ENCODE results near the gene EFHC1. TPM values are rescaled to one million over a fixed set of nuclear protein-coding genes. Genes with fewer than 3 reads are reported as not detected.
"Not testable (repeated sequence)": the region's sequence is repeated elsewhere in the genome, so short reads cannot be mapped to it uniquely, and the experiment has no call there.

Gene EFHC1
- 11.7 and 14.6 TPM in 2 replicates for total RNA-seq (2014; rRNA removed; shearing (Covaris generic))

- Histone ChIP-seq H3K9me3 (replicated peaks) (no peaks in the 10 kb centered on the region), H3K4me1 (peaks cover 37% of the 10 kb centered on the region), H3K27ac (peak within 1 kb of the TSS; percentile 71), H3K36me3 (no peaks in the 10 kb centered on the region), H3K4me3 (peak within 1 kb of the TSS; percentile 69), H3K27me3 (no peaks in the 10 kb centered on the region)
- peak; percentile 96 to 97 for DNase-seq
Measured at GRCh38 chr6:52419809-52420667, at the start of gene EFHC1. TSS of gene EFHC1 (plus strand) at chr6:52420342. CDS start at chr6:52420411, 69 bp downstream.

GRCh38 chr6:52371656-52372191, 48.4 kb upstream of the EFHC1 start:
- Histone ChIP-seq H3K4me1 (peaks cover 13% of the 10 kb centered on the region), H3K27ac (peak overlapping the region; percentile 22; the same call in 1 of the 2 replicates), H3K9me3 (replicated peaks) (no peaks in the 10 kb centered on the region), H3K4me3 (no peak overlapping the region), H3K36me3 (no peaks in the 10 kb centered on the region), H3K27me3 (no peaks in the 10 kb centered on the region)
- DNase-seq = peak; percentile 61 to 75

GRCh38 chr6:52373151-52373690, 46.9 kb upstream of the EFHC1 start:
- no peaks in the 10 kb centered on the region for H3K27me3 ChIP-seq
- no peak overlapping the region for H3K27ac ChIP-seq
- no peak overlapping the region for H3K4me3 ChIP-seq
- no peaks in the 10 kb centered on the region for H3K9me3 ChIP-seq (replicated peaks)
- no peak for DNase-seq
- H3K36me3 ChIP-seq = no peaks in the 10 kb centered on the region
- peaks cover 13% of the 10 kb centered on the region for H3K4me1 ChIP-seq

GRCh38 chr6:52374247-52374646, 45.9 kb upstream of the EFHC1 start:
- H3K4me3 ChIP-seq = no peak overlapping the region
- no peaks in the 10 kb centered on the region for H3K9me3 ChIP-seq (replicated peaks)
- H3K27ac ChIP-seq = no peak overlapping the region
- H3K27me3 ChIP-seq = no peaks in the 10 kb centered on the region
- DNase-seq = no peak
- H3K36me3 ChIP-seq = no peaks in the 10 kb centered on the region
- peaks cover 13% of the 10 kb centered on the region for H3K4me1 ChIP-seq

GRCh38 chr6:52375780-52376556, 44.2 kb upstream of the EFHC1 start:
- Histone ChIP-seq H3K27ac (no peak overlapping the region), H3K27me3 (no peaks in the 10 kb centered on the region), H3K36me3 (no peaks in the 10 kb centered on the region), H3K4me3 (no peak overlapping the region), H3K4me1 (peaks cover 13% of the 10 kb centered on the region), H3K9me3 (replicated peaks) (no peaks in the 10 kb centered on the region)
- DNase-seq = no peak

- Histone ChIP-seq H3K9me3 (replicated peaks) (no peaks in the 10 kb centered on the region), H3K36me3 (no peaks in the 10 kb centered on the region), H3K4me3 (no peak overlapping the region), H3K4me1 (peaks cover 10% of the 10 kb centered on the region), H3K27me3 (no peaks in the 10 kb centered on the region), H3K27ac (no peak overlapping the region)
- DNase-seq = no peak
Measured at GRCh38 chr6:52376763-52377162, 43.4 kb upstream of the EFHC1 start.

GRCh38 chr6:52377538-52378221, 42.5 kb upstream of the EFHC1 start:
- no peaks in the 10 kb centered on the region for H3K9me3 ChIP-seq (replicated peaks)

GRCh38 chr6:52381249-52381648, 38.9 kb upstream of the EFHC1 start:
- H3K27me3 ChIP-seq = no peaks in the 10 kb centered on the region
- H3K4me1 ChIP-seq = no peaks in the 10 kb centered on the region
- DNase-seq = no peak
- H3K36me3 ChIP-seq = no peaks in the 10 kb centered on the region
- no peak overlapping the region for H3K27ac ChIP-seq
- H3K4me3 ChIP-seq = no peak overlapping the region
- H3K9me3 ChIP-seq (replicated peaks) = no peaks in the 10 kb centered on the region

More at GRCh38 chr6:52377538-52378221, 42.5 kb upstream of the EFHC1 start:
- Histone ChIP-seq H3K27me3 (no peaks in the 10 kb centered on the region), H3K36me3 (no peaks in the 10 kb centered on the region), H3K27ac (no peak overlapping the region), H3K4me3 (no peak overlapping the region), H3K4me1 (peaks cover 2% of the 10 kb centered on the region; the same call in 1 of the 2 replicates)
- no peak for DNase-seq

- Histone ChIP-seq H3K27ac (no peak overlapping the region), H3K4me3 (no peak overlapping the region), H3K9me3 (replicated peaks) (no peaks in the 10 kb centered on the region), H3K27me3 (no peaks in the 10 kb centered on the region), H3K36me3 (no peaks in the 10 kb centered on the region), H3K4me1 (no peaks in the 10 kb centered on the region)
- DNase-seq = no peak
Measured at GRCh38 chr6:52384145-52384766, 35.9 kb upstream of the EFHC1 start.

GRCh38 chr6:52385074-52385473, 35.1 kb upstream of the EFHC1 start:
- H3K9me3 ChIP-seq (replicated peaks) = no peaks in the 10 kb centered on the region
- H3K27ac ChIP-seq = no peak overlapping the region
- peaks cover 5% of the 10 kb centered on the region; the same call in 1 of the 2 replicates for H3K4me1 ChIP-seq
- H3K27me3 ChIP-seq = no peaks in the 10 kb centered on the region
- no peak overlapping the region for H3K4me3 ChIP-seq
- DNase-seq = no peak
- no peaks in the 10 kb centered on the region for H3K36me3 ChIP-seq

GRCh38 chr6:52388119-52388518, 32.0 kb upstream of the EFHC1 start:
- H3K27ac ChIP-seq; H3K36me3 ChIP-seq; H3K9me3 ChIP-seq (replicated peaks); DNase-seq; H3K4me1 ChIP-seq; H3K27me3 ChIP-seq; H3K4me3 ChIP-seq: not testable (repeated sequence)

GRCh38 chr6:52388790-52389189, 31.4 kb upstream of the EFHC1 start:
- H3K27ac ChIP-seq = no peak overlapping the region
- no peak for DNase-seq

GRCh38 chr6:52389264-52389625, 30.9 kb upstream of the EFHC1 start:
- DNase-seq = no peak
- Histone ChIP-seq H3K4me1 (peaks cover 10% of the 10 kb centered on the region; the same call in 1 of the 2 replicates), H3K27me3 (no peaks in the 10 kb centered on the region), H3K9me3 (replicated peaks) (no peaks in the 10 kb centered on the region), H3K4me3 (no peak overlapping the region), H3K36me3 (no peaks in the 10 kb centered on the region), H3K27ac (no peak overlapping the region)

More at GRCh38 chr6:52388790-52389189, 31.4 kb upstream of the EFHC1 start:
- H3K36me3 ChIP-seq = no peaks in the 10 kb centered on the region
- no peaks in the 10 kb centered on the region for H3K27me3 ChIP-seq
- no peaks in the 10 kb centered on the region for H3K9me3 ChIP-seq (replicated peaks)
- H3K4me1 ChIP-seq = peaks cover 10% of the 10 kb centered on the region; the same call in 1 of the 2 replicates
- H3K4me3 ChIP-seq = no peak overlapping the region
